HT1080 (cell line): ENCODE measurements around the gene MKS1. TPM values are rescaled to one million over a fixed set of nuclear protein-coding genes. Genes with fewer than 3 reads are reported as not detected.

Experiments
- DNase-seq: peaks from one replicate; pipeline ENCODE4 v3.0.0-alpha.2; 2015; ENCODE audit warnings: low read depth
- polyA plus RNA-seq, 2 experiments: library from polyadenylated mRNA; depleted of rRNA; stranded (reverse); fragments of >200 nt; gene quantifications; 2 replicates each; pipeline ENCODE4 v1.2.3, GENCODE V29; 2015
- total RNA-seq: library from RNA; depleted of rRNA; stranded (reverse); fragments of >200 nt; shearing (Covaris generic); gene quantifications from 2 replicates; pipeline ENCODE4 v1.2.3, GENCODE V29; 2014; rRNA removed

The MKS1 gene
- total RNA-seq, result 12.0 and 15.9 TPM in 2 replicates
- 10.0 and 10.6 TPM in 2 replicates for polyA plus RNA-seq (2015; cell fraction: cytosol; rRNA removed)
- polyA plus RNA-seq (2015; cell fraction: nucleus; rRNA removed), result 37.3 and 45.0 TPM in 2 replicates

- peak; percentile 92 for DNase-seq
These were observed at the start of gene MKS1 for GRCh38 chr17:58219007-58219788. TSS of gene MKS1 (minus strand) at chr17:58219255. CDS start at chr17:58219230, 25 bp downstream.

DNA sequence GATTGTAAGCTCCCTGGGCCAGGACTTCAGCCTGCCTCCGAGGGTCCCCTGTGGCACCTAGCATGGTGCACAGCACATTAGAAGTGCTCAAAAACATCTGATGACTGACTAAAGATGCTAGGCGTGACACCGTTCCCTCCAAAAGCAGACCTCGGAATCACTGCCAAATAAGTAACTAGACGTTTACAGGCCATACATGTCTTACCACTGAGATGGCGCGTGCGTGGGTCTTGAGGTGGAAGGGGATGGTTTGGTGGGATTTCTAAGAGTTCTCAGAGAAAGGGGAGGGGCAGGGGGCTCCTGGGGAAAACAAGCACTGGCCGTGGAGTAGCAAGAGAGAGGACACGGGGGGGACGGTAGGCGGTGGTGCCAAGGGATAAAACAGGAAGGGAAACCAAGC lies 49.3 kb upstream of the MKS1 start:
- DNase-seq, result no peak

GRCh38 chr17:58267347-58268324 lies 48.6 kb upstream of the MKS1 start:
- no peak for DNase-seq

GRCh38 chr17:58265902-58266875 lies 47.1 kb upstream of the MKS1 start:
- no peak for DNase-seq

DNA sequence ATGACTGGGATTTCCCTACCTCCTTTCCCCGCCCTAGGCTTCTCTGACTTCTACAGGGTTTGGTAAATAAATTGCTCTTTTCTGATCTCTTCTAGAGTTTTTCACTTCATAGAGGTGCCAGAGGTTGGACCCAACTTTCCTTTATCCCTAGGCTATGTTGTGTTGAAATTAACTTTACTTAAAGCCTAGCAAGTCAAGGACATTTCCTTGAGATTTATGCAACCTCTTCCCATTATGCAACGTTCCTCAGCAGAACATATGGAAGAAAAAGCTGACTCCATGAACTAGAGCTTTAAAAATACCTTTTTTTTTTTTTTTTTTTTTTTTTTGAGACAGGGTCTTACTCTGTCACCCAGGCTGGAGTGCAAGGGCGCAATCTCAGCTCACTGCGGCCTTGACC lies 46.2 kb upstream of the MKS1 start:
- no peak for DNase-seq

GRCh38 chr17:58264407-58265103 lies 45.5 kb upstream of the MKS1 start:
- DNase-seq, result no peak

DNA sequence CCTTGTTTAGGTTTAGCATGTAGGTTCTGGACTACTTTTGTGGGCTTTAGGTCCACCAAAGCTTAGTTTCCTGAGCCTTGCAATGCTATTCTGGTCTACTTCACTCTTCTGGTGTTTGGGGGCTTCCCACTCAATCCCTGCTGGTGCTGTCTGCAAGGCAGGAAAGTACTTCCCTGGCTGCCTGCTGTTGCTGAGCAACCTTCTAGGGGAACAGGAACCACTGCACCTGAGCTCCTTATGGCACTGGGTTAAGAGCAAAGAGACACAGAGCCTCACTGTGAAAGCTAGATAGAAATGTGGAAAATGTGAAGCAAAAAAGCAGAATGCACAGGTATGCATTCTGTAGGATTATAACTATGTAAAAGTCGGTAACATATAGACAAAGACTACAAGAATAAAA lies 44.7 kb upstream of the MKS1 start:
- DNase-seq, result no peak

DNA sequence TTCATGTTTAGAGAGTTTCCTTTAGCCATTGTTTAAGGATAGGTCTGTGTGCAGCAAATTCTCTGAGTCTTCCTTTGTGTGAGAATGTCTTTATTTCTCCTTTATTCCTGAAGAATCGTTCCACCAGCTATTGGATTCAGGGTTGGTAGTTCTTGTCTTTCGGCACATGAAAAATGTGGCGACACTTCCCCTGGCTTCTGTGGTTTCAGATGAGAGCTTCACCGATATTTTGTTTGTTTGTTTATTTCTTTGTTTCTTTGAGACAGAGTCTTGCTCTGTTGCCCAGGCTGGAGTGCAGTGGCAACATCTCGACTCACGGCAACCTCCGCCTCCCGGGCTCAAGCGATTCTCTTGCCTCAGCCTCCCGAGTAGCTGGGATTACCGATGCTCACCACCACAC lies 43.1 kb upstream of the MKS1 start:
- no peak for DNase-seq

GRCh38 chr17:58254803-58255202 lies 35.7 kb upstream of the MKS1 start:
- DNase-seq, result no peak

DNA sequence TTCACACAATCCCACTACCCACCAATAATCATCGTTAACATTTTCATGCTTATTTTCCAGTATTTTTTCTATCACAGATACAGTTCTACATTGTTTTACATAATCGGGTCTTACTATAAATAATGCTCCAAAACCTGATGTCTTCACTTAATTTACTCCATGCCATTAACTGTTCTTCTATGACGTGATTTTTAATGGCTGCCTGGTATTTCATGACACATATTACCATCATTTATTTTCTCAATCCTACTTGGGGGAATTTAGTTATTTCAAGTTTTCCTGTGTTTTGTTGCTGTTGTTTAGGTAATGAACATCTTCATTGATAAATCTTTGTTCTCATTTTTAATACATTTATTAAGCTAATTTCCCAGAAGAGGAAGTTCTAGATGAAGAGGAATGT lies 34.0 kb upstream of the MKS1 start:
- DNase-seq, result no peak

DNA sequence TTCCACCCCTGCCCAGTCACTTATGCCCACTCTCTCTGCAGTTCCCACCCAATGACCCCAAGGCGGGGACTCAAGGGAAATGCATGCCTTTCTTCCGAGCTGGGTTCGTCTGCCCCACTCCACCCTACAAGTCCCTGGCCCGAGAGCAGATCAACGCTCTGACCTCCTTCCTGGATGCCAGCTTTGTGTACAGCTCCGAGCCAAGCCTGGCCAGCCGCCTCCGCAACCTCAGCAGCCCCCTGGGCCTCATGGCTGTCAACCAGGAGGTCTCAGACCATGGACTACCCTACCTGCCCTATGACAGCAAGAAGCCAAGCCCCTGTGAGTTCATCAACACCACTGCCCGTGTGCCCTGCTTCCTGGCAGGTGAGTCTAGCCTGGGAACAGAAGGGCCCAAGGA lies 33.1 kb upstream of the MKS1 start:
- no peak for DNase-seq

GRCh38 chr17:58250344-58251011 lies 31.4 kb upstream of the MKS1 start:
- DNase-seq, result no peak

- peak; percentile 30 for DNase-seq
These were observed 30.4 kb upstream of the MKS1 start for GRCh38 chr17:58249270-58250133.

- DNase-seq, result no peak
These were observed 29.9 kb upstream of the MKS1 start for GRCh38 chr17:58248955-58249269.

GRCh38 chr17:58247511-58248363 lies 28.7 kb upstream of the MKS1 start:
- DNase-seq, result no peak

- no peak for DNase-seq
These were observed 27.7 kb upstream of the MKS1 start for GRCh38 chr17:58246781-58247180.

DNA sequence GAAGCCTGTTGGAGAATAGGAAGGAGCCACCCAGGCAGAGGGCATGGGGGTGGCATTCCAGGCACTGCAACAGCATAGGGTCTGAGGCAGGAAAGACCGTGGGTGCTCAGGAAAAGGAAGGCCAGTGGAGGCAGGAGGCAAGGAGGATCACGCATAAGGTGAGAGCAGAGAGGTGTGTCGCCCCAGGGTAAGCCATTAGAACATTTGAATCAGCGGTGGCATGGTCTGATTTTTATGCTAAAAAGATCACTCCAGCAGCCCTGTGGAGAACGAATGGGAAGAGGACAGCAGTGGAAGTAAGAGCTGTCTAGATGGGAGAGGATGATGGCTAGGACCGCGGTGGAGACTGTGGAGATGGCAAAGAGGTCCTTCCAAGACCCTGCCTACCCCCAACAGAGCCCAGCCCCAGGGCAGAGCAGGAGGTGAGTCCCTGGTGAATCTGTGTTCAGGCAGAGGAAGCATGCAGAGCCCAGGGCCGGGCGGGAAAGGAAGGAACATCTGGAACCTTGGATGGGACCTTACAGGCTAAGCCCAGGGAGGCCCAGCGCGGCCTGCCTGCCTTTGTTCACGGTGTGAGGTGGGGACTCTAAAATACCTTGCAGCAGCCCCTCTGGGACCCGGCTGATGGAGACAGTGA lies 27.2 kb upstream of the MKS1 start:
- no peak for DNase-seq
